HCT116 (cell line): ENCODE measurements around the gene EEF1AKMT4. TPM values are rescaled to one million over a fixed set of nuclear protein-coding genes. Genes with fewer than 3 reads are reported as not detected.

Experiments used
- ATAC-seq: fragments of 200-7000 bp; cut with Tn5 transposase; 2 replicates; pipeline ENCODE4 v1.9.1; 2020; ENCODE audit warnings: mild to moderate bottlenecking, moderate library complexity
- BruUV-seq: library from RNA; stranded (reverse); fragments of 400-500 nt; replicated peaks from 2 replicates; lab custom pipeline; 2021; lab: Mats Ljungman, UMichigan
- CTCF ChIA-PET: fragments of 300-600 bp; sonication (Branson Sonifier 250); formaldehyde crosslinking; loops from one replicate; lab custom pipeline; 2021; ENCODE audit warnings: antibody characterized with exemption; lab: Charles Lee
- POLR2A ChIA-PET: fragments of 300-600, 350-600 bp; sonication (Branson Sonifier 250); formaldehyde crosslinking; loops from one replicate; lab custom pipeline; 2021; ENCODE audit warnings: antibody characterized with exemption; lab: Charles Lee
- RAD21 ChIA-PET, 2 experiments: fragments of 300-600 bp; sonication (Branson Sonifier 250); formaldehyde crosslinking; loops; one replicate each; lab custom pipeline; 2023; ENCODE audit warnings: low total read pairs in 2 of 2; ENCODE audit not compliant: uncharacterized antibody in 2 of 2, unreplicated experiment in 2 of 2, low non-redundant PET in 1 of 2; lab: Charles Lee
- DNase-seq: peaks from one replicate; pipeline ENCODE4 v3.0.0-alpha.2; 2010; ENCODE audit warnings: low read depth, low spot score
- H2AFZ ChIP-seq: fragments of 200-600 bp; shearing (Covaris generic), sonication (generic); 2 replicates; pipeline ENCODE4 v1.6.1; 2017; ENCODE audit warnings: low read depth, mixed run types, mixed read lengths, antibody characterized with exemption, low read length; ENCODE audit not compliant: poor library complexity, severe bottlenecking
- H3K27ac ChIP-seq: 2 replicates; pipeline ENCODE4 v1.5.1; 2012; ENCODE audit warnings: low read depth, low read length
- H3K27me3 ChIP-seq: fragments of 200-600 bp; sonication (generic); 2 replicates; pipeline ENCODE4 v1.6.1; 2016; ENCODE audit warnings: mixed run types, low read length, mixed read lengths; ENCODE audit not compliant: insufficient read depth
- H3K36me3 ChIP-seq, 2 experiments: fragments of 200-500 bp in 1 of 2; fragments of 200-600 bp in 1 of 2; sonication (Bioruptor generic) in 1 of 2; sonication (generic) in 1 of 2; 2 replicates each; pipeline versions ENCODE4 v1.5.1 to v1.6.1; 2014 to 2016; ENCODE audit warnings: low read length in 2 of 2, inconsistent platforms in 1 of 2, mixed read lengths in 1 of 2, mixed run types in 1 of 2; ENCODE audit not compliant: insufficient read depth in 2 of 2, control insufficient read depth in 1 of 2
- H3K4me1 ChIP-seq, 2 experiments: fragments of 200-600 bp in 1 of 2; sonication (generic) in 1 of 2; 2 replicates each; pipeline versions ENCODE4 v1.5.1 to v1.6.1; 2012 to 2017; ENCODE audit warnings: low read length in 2 of 2, inconsistent platforms in 1 of 2, mild to moderate bottlenecking in 1 of 2, mixed read lengths in 1 of 2, mixed run types in 1 of 2, moderate library complexity in 1 of 2; ENCODE audit not compliant: insufficient read depth in 2 of 2, control insufficient read depth in 1 of 2
- H3K4me2 ChIP-seq: fragments of 200-600 bp; sonication (generic); 2 replicates; pipeline ENCODE4 v1.6.1; 2017; ENCODE audit warnings: mixed run types, low read length, mixed read lengths
- H3K4me3 ChIP-seq, 2 experiments: fragments of 200-600 bp in 1 of 2; sonication (generic) in 1 of 2; replicated peaks in 1 of 2; 2 replicates each; pipeline ENCODE4 v1.5.1; 2011 to 2016; ENCODE audit warnings: low read length in 2 of 2, control low read depth in 1 of 2, low read depth in 1 of 2, mild to moderate bottlenecking in 1 of 2, mixed read lengths in 1 of 2, mixed run types in 1 of 2
- H3K79me2 ChIP-seq: fragments of 200-600 bp; sonication (generic); 2 replicates; pipeline ENCODE4 v1.6.1; 2017; ENCODE audit warnings: mild to moderate bottlenecking, mixed run types, low read length, moderate library complexity, mixed read lengths; ENCODE audit not compliant: insufficient read depth
- H3K9ac ChIP-seq: fragments of 200-600 bp; sonication (generic); 2 replicates; pipeline ENCODE4 v1.6.1; 2016; ENCODE audit warnings: low read length, mixed read lengths
- H3K9me2 ChIP-seq: fragments of 200-600 bp; sonication (generic), shearing (Covaris generic); 2 replicates; pipeline ENCODE4 v1.6.1; 2017; ENCODE audit warnings: mixed run types, mild to moderate bottlenecking, moderate library complexity; ENCODE audit not compliant: insufficient read depth
- H3K9me3 ChIP-seq, 2 experiments: fragments of 200-500 bp in 1 of 2; fragments of 200-600 bp in 1 of 2; sonication (Bioruptor generic) in 1 of 2; sonication (generic) in 1 of 2; 2 replicates each; pipeline ENCODE4 v1.6.1; 2014 to 2017; ENCODE audit warnings: low read length in 2 of 2, mixed read lengths in 2 of 2, inconsistent platforms in 1 of 2, low read depth in 1 of 2, mild to moderate bottlenecking in 1 of 2, mixed run types in 1 of 2, moderate library complexity in 1 of 2; ENCODE audit not compliant: control insufficient read depth in 1 of 2, insufficient read depth in 1 of 2
- H4K20me1 ChIP-seq: fragments of 200-600 bp; sonication (generic), shearing (Covaris generic); 2 replicates; pipeline ENCODE4 v1.6.1; 2017; ENCODE audit warnings: mixed run types, mild to moderate bottlenecking, moderate library complexity; ENCODE audit not compliant: insufficient read depth
- CTCF ChIP-seq, 3 experiments: fragments of 200-600 bp in 1 of 3; sonication (generic) in 1 of 3; IDR thresholded peaks in 2 of 3; conservative IDR thresholded peaks in 1 of 3; 2 replicates each; pipeline ENCODE4 v1.5.1; 2012 to 2017; ENCODE audit warnings: low read depth in 2 of 3, low read length in 2 of 3, antibody characterized with exemption in 1 of 3, borderline replicate concordance in 1 of 3, control low read depth in 1 of 3, mild to moderate bottlenecking in 1 of 3, mixed read lengths in 1 of 3, mixed run types in 1 of 3, moderate library complexity in 1 of 3; ENCODE audit not compliant: insufficient read depth in 1 of 3
- EZH2 ChIP-seq: fragments of 200-600 bp; sonication (generic); IDR thresholded peaks from 2 replicates; pipeline ENCODE4 v1.6.1; 2017; ENCODE audit warnings: antibody characterized with exemption, mixed run types
- RAD21 ChIP-seq: IDR thresholded peaks from 2 replicates; pipeline ENCODE4 v1.6.1; 2012; ENCODE audit warnings: low read depth, mild to moderate bottlenecking
- intact Hi-C: fragments of 100-400 bp; cut with micrococcal nuclease; formaldehyde crosslinking; loops from 2 replicates; pipeline ENCODE4 v1.10.0; 2022
- total RNA-seq: library from RNA; stranded (reverse); gene quantifications from one replicate; pipeline ENCODE4 v1.2.1, GENCODE V29; 2021; ENCODE audit not compliant: unreplicated experiment

The EEF1AKMT4 gene
- total RNA-seq, 1 experiment from 2014 or later: 10.5 TPM

- no peak overlapping the region for H3K27ac ChIP-seq
- no peaks in the 10 kb centered on the region for H3K27me3 ChIP-seq
- TF ChIP-seq RAD21 (peak; percentile 60), CTCF (IDR thresholded peaks at IDR 0.05 in 2 of 3, conservative IDR thresholded peaks at IDR 0.05 in 1 of 3; ENCODE audit: borderline replicate concordance in 1 of 3, insufficient read depth in 1 of 3, low read depth in 2 of 3, low read length in 2 of 3) (peak; percentile 77 to 94 (median 83)), EZH2 (no peak)
- no peak overlapping the region for H3K9ac ChIP-seq
- no peaks in the 10 kb centered on the region for H3K9me2 ChIP-seq
- no peak overlapping the region for H3K4me2 ChIP-seq
- intact Hi-C loops: loop anchor here (2.0 kb wide), 1 partner anchor 61 kb away; no protein-coding TSS in a partner anchor
- peak; percentile 56 for ATAC-seq
- no peaks in the 10 kb centered on the region for H3K36me3 ChIP-seq
- ChIA-PET CTCF (interaction anchor here (0.5 to 2.7 kb wide), 16 partner anchors 10 to 332 kb away, joined by 3 to 12 read pairs (median 4); partner anchors contain the start of gene ABCF3), POLR2A (interaction anchor here (1.3 to 1.4 kb wide), 3 partner anchors 10 to 53 kb away, joined by 3 to 4 read pairs (median 3); partner anchors contain the start of gene AP2M1), RAD21 (interaction anchor here in 1 of 2 experiments (0.9 kb wide), 1 partner anchor 13 kb away, joined by 3 read pairs; no protein-coding TSS in a partner anchor)
- peaks cover 0 to 18% of the 10 kb centered on the region in 2 experiments; a peak in 3 of 4 replicates for H3K4me1 ChIP-seq
- no peak overlapping the region for H3K4me3 ChIP-seq
- no TSS peak for BruUV-seq
- H3K79me2 ChIP-seq: no peaks in the 10 kb centered on the region
- H4K20me1 ChIP-seq: no peaks in the 10 kb centered on the region
- no peak for DNase-seq
- no peaks in the 10 kb centered on the region for H3K9me3 ChIP-seq
- no peak overlapping the region for H2AFZ ChIP-seq
These were observed 22.0 kb upstream of the EEF1AKMT4 start for GRCh38 chr3:184227481-184227935.
